GM12874 (cell line): ENCODE results near the gene DDX46.

Experiments
- TF ChIP-seq, protein P1 (sequence below): IDR thresholded peaks from 2 replicates; pipeline ENCODE4 v1.5.1; 2011; ENCODE audit warnings: low read depth, mild to moderate bottlenecking, control low read depth, low read length, moderate library complexity; ENCODE audit not compliant: insufficient read depth

DDX46 gene

DNA sequence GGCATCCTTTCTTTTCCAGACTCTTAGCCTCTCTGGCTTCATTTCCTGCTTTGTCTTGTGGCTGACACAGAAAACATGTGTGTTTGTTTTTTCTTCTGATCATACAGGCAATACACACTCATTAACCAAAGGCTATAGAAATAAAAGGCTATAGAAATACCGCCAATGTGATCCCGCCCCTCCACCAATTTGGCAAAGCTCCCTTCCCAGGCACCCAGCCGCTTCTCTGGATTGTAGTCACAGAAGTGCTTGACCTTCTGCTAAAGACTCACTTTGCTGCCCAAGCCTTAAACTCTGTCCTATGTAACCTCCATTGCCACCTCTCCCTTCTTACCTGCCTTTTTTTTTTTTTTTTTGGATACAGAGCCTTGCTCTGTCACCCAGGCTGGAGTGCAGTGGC, 120.9 kb downstream of the DDX46 start:
- TF ChIP-seq, protein P1, sequence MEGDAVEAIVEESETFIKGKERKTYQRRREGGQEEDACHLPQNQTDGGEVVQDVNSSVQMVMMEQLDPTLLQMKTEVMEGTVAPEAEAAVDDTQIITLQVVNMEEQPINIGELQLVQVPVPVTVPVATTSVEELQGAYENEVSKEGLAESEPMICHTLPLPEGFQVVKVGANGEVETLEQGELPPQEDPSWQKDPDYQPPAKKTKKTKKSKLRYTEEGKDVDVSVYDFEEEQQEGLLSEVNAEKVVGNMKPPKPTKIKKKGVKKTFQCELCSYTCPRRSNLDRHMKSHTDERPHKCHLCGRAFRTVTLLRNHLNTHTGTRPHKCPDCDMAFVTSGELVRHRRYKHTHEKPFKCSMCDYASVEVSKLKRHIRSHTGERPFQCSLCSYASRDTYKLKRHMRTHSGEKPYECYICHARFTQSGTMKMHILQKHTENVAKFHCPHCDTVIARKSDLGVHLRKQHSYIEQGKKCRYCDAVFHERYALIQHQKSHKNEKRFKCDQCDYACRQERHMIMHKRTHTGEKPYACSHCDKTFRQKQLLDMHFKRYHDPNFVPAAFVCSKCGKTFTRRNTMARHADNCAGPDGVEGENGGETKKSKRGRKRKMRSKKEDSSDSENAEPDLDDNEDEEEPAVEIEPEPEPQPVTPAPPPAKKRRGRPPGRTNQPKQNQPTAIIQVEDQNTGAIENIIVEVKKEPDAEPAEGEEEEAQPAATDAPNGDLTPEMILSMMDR: no peak
